Measurements from ENCODE around the gene MYPN.

The MYPN gene

DNA sequence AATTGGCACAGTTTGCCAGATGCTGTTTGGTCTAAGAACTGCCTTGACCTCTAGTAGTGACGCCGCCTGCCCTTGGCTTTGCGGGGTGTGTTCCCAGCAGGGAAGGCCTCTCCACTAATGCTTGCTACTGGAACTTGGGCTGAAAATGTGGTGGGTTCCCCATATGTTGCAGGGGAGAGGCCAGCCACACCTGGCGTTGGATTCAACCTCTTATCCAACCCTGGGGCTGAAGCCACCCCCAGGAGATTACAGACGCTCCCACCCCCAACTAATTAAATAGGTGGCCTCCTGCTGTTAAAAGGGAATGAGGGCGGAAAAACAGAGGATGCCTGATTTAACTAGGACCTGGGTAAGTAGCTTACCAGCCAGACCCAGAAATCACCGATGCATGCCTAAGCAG is 141.9 kb downstream of the MYPN start:
- H3K4me1 ChIP-seq (ENCODE audit: insufficient read depth, low read length): no peaks in the 10 kb centered on the region; the same call in 1 of the 2 replicates
- no peaks in the 10 kb centered on the region for H3K36me3 ChIP-seq (ENCODE audit: insufficient read depth, low read length)
- no peaks in the 10 kb centered on the region for H3K9me3 ChIP-seq (ENCODE audit: control insufficient read depth, insufficient read depth, low read length)
- no peak overlapping the region for H3K9ac ChIP-seq (ENCODE audit: low read depth, low read length)

DNA sequence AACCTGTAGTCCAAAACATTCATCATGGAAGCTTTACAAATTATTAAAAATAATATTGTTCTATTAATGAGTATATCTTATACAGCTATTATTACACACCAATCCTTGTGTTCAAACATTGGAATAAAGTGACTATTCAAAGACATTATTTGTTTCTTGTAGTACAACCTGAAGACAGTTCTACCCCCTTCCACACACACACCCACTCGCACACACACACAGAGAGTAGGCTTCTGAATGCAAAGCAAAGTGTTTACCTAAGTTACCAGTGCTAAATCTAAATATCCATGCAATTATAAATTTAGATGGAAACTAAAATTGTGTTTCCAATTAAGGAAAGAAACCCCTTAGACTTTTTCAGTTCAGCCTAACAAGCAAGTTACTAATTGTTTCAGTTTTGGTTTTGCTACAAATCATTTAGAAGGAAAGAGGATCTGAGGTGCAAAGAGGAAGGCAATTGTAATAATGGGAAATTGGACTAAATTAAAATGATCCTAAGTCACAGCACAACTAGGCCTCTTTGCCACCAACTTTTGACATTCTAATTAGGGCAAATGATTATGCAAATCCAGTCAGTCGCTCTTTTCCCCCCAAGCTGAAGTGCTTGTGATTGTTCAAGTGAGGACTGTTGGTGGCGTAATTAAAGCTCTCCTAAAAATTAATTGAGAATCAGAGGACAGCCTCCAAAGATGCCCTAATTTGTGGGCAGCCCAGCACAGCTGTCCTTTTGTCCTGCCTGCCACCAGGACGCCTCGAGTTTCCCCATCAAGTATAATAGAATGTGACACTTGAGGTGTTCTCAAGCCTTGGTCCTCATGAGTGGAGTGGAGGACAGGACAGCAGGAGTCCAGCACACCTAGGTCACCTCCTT is 142.6 kb downstream of the MYPN start:
- H3K36me3 ChIP-seq (ENCODE audit: insufficient read depth, low read length): no peaks in the 10 kb centered on the region
- no peaks in the 10 kb centered on the region; the same call in 1 of the 2 replicates for H3K4me1 ChIP-seq (ENCODE audit: insufficient read depth, low read length)
- no peak overlapping the region for H3K9ac ChIP-seq (ENCODE audit: low read depth, low read length)
- no peaks in the 10 kb centered on the region for H3K9me3 ChIP-seq (ENCODE audit: control insufficient read depth, insufficient read depth, low read length)

DNA sequence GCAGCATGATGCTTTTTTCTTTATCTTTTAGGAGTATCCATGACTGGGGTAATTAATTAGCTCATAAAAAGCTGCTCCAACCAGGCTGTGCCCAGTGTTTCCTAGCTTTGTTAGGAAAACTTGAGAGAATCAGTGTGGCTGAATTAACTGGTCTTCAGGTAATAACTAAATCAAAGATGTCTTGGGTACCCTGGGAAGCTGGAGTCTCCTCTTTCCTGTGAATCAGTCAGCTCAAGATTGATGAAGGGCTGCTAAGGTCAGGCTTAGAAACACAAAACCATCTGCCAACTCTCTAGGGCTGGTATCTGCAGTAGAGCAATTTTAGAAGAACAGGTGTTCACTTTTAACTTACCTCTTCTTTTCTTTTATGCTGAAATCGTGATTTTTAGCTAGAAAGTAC is 144.1 kb downstream of the MYPN start:
- Histone ChIP-seq H3K4me1 (ENCODE audit: insufficient read depth, low read length) (no peaks in the 10 kb centered on the region; the same call in 1 of the 2 replicates), H3K9me3 (ENCODE audit: control insufficient read depth, insufficient read depth, low read length) (no peaks in the 10 kb centered on the region), H3K9ac (ENCODE audit: low read depth, low read length) (no peak overlapping the region), H3K36me3 (ENCODE audit: insufficient read depth, low read length) (no peaks in the 10 kb centered on the region)

DNA sequence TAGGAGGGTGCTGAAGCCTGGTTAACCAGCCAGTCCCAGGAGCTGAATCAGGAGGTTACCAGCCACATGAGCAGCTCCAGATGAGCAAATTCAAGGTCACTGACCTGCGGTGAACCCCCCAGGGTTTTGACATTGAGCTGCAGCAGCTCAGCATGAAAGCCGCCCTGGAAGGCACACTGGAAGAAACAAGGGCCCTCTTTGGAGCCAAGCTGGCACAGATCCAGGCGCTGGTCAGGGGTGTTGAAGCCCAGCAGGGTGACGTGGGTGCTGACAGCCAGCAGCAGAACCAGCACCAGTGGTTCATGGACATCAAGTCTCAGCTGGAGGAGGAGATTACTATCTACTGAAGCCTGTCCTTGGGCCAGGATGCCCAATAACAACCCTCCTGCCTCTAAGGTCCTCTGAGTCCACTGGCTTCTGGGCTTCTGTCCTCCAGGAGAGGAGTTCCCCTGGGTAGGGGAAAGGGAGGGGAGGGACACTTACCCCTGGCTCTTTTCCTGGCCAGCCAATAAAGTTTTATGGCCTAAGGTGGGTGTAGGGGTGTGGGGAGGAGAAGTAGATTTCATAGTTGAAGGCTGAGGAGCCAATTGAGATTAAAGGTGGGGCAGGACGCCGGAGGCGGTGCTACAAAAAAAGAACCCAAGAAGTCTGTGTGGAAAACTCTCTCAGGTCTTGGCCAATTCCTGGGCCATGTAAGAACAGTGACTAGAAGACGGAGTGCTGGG is 152.0 kb downstream of the MYPN start:
- H3K9me3 ChIP-seq (ENCODE audit: control insufficient read depth, insufficient read depth, low read length): no peaks in the 10 kb centered on the region
- H3K4me1 ChIP-seq (ENCODE audit: insufficient read depth, low read length): no peaks in the 10 kb centered on the region
- H3K36me3 ChIP-seq (ENCODE audit: insufficient read depth, low read length): no peaks in the 10 kb centered on the region
- no peak overlapping the region for H3K9ac ChIP-seq (ENCODE audit: low read depth, low read length)
